ENCODE measurements around the gene ACKR1. TPM values are rescaled to one million over a fixed set of nuclear protein-coding genes. Genes with fewer than 3 reads are reported as not detected.

ACKR1 gene
- total RNA-seq, 1 donor = not detected

DNA sequence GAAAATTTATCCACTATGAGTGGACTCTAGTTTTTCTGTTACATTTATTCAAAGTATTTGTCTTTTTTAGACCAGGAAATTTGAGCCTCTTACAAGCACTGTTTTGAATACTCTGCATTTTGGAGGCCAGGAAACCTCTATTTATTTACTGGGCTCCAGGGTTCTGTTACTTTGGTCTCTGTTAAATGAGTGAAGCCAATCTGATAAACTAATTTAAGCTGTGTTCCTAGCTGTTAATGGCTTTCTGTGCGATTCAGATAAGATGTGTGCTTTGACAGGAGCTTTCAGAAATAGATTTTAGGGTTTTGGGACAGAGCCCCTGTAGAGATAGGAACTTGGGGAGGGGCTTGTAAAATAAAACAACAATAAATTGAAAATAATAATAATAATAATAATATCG is 23.9 kb downstream of the ACKR1 start:
- Histone ChIP-seq H3K27me3 (ENCODE audit: insufficient read depth, low read length) (no peaks in the 10 kb centered on the region), H3K4me3 (ENCODE audit: low read length) (no peak overlapping the region)

DNA sequence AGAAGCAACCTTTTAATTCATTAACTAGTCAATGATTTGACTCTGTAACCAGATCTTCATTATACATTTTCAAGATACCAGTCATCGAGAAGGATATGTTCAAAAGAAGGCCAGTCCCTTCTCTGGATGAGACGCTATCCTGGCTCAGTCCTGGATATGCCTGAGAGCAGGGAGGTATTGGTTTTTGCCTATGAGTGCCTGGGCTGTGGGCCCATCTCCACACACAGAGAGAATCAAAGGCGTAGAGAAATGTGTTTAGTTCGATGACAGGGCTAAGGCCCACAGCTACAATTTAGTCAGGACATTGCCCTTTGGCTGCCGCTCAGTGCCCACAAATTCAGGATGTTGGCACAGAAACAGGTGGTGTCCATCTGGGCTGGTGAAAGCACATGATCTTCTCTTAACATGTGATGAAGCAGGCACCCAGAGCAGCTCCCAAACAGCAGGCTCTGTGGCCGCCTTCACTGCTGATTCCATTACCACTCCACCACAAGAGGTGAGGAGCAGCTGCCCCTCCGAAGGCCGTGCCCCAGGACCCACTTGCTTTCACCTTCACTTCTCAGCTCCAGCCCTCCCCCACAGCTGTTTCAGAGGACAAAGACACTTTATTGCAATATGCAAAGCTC is 24.7 kb downstream of the ACKR1 start:
- H3K9me3 ChIP-seq (ENCODE audit: low read depth, low read length) = no peaks in the 10 kb centered on the region
- no peaks in the 10 kb centered on the region for H3K27me3 ChIP-seq (ENCODE audit: insufficient read depth, low read length)
- H3K4me1 ChIP-seq (ENCODE audit: insufficient read depth, low read length) = no peaks in the 10 kb centered on the region
- no peak overlapping the region for H3K4me3 ChIP-seq (ENCODE audit: low read length)

More for the DNA sequence above, 23.9 kb downstream of the ACKR1 start:
- H3K9me3 ChIP-seq (ENCODE audit: low read depth, low read length) = no peaks in the 10 kb centered on the region
- H3K4me1 ChIP-seq (ENCODE audit: insufficient read depth, low read length) = no peaks in the 10 kb centered on the region

DNA sequence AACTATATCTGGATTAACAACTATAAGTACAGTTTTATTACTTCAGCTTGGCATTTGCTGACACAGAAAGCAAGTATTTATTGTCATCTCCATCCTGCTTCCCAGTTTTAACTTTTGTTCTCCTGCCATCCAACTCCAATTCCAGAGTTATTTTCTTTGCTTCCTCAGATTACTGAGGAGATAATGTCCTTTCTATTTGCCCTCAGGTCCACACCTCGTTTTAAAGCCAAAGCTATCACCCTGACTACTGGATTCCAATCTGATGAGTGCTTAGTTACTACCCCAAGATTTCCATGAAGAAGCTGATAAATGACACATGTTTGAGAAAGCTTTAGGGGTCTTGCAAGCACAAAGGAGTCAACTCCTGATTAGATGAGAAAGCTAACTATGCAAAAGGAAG is 25.2 kb downstream of the ACKR1 start:
- Histone ChIP-seq H3K27me3 (ENCODE audit: insufficient read depth, low read length) (no peaks in the 10 kb centered on the region), H3K9me3 (ENCODE audit: low read depth, low read length) (no peaks in the 10 kb centered on the region), H3K4me3 (ENCODE audit: low read length) (no peak overlapping the region), H3K4me1 (ENCODE audit: insufficient read depth, low read length) (no peaks in the 10 kb centered on the region)

DNA sequence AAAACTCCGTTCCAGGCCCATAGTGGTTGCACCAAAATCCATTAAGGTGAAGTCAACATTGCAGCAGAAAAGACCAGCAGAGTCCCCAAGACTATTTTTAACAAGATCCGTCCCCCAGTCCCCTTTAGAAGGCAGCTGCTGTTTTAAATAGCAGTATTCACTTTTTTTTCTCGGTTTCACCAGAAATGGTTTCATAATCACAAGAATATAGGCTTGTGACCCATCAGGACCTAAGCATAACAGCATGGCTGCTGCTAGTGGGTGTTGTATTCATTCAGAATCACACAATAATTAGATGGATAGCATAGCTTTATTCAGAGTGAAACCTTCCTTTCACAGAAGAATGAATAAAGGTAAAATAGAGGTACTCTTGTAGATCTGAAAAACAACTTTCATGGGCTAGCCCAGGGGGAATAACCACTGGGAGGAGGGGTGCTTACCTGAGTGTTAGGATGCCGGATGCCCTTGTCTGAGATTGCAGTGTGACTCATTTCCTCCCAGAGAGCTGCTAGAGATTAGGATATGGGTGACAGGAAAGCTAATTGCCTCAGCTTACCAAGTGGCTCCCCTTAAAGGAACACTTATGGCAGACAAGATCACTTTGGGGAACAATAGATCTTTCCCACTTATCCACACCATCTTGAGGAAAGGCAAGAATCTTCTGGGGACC is 35.0 kb downstream of the ACKR1 start:
- Histone ChIP-seq H3K27me3 (ENCODE audit: insufficient read depth, low read length) (peaks cover 5% of the 10 kb centered on the region), H3K4me1 (ENCODE audit: insufficient read depth, low read length) (no peaks in the 10 kb centered on the region), H3K4me3 (ENCODE audit: low read length) (no peak overlapping the region), H3K9me3 (ENCODE audit: low read depth, low read length) (peaks cover under 1% of the 10 kb centered on the region)

DNA sequence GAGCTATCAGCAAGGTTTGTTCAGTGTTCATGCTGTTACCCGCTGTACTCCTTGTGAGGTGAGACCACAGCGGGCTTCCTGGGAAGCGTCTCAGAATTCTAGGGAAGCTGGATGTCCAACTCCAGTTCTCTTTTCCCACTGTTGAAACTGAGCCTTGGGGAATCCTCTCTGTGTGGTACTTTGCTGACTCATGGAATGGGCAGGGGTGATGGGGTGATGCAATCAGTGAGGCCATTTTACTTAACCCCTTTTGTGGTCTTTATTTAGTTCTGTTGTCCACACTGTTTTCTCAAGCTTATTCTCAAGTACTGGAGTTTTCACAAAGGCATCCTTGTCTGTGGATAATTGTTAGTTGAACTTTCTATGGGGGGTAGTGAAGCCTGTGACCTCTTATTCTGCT is 42.6 kb downstream of the ACKR1 start:
- H3K27me3 ChIP-seq (ENCODE audit: insufficient read depth, low read length) = peaks cover 13% of the 10 kb centered on the region
- H3K9me3 ChIP-seq (ENCODE audit: low read depth, low read length) = peaks cover 21% of the 10 kb centered on the region
- no peaks in the 10 kb centered on the region for H3K4me1 ChIP-seq (ENCODE audit: insufficient read depth, low read length)
- no peak overlapping the region for H3K4me3 ChIP-seq (ENCODE audit: low read length)

DNA sequence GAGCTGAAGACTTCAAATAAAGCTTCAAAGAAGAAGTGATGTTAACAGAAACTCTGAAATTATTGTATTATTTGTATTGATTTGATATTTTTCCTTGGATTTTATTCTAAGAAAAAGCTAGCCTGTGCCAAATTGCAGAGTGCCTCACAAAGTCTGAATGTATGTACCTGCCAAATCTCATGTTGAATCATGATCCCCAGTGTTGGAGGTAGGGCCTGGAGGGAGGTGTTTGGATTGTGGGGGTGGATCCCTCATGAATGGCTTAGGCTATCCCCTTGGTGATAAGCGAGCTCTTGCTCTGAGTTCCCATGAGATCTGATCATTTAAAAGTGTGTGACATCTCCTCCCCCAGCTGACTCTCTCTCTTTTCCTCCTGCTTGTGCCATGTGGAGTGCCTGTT is 43.6 kb downstream of the ACKR1 start:
- H3K9me3 ChIP-seq (ENCODE audit: low read depth, low read length) = peaks cover 21% of the 10 kb centered on the region
- no peaks in the 10 kb centered on the region for H3K4me1 ChIP-seq (ENCODE audit: insufficient read depth, low read length)
- no peak overlapping the region for H3K4me3 ChIP-seq (ENCODE audit: low read length)
- H3K27me3 ChIP-seq (ENCODE audit: insufficient read depth, low read length) = peaks cover 13% of the 10 kb centered on the region

DNA sequence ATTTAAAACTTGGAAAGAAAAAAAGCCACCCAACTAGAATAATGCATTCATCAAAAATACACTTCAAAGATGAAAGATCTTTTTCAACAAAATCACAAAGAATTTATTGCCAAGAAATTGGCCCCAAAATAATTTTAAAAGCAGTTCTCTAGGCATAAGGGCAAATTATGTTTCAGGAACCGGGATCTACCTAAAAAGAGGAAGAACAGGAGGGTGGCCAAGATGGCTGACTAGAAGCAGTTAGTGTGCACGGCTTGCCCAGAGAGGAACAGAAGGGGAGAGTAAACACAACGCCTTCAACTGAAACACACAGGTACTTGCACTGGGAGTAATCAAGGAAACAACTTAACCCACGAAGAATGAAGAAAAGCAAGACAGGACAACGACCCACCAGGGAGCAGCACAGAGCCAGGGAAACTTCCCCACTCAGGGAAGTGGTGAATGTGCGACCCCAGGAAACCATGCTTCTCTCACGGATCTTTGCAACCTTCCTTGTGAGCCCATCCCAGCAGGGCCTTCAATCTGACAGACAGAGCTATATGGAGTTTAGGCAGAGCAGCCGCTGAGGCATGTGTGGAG is 46.1 kb downstream of the ACKR1 start:
- no peak overlapping the region for H3K4me3 ChIP-seq (ENCODE audit: low read length)

More for the DNA sequence above, 46.1 kb downstream of the ACKR1 start:
- peaks cover 10% of the 10 kb centered on the region for H3K9me3 ChIP-seq (ENCODE audit: low read depth, low read length)
- H3K4me1 ChIP-seq (ENCODE audit: insufficient read depth, low read length) = no peaks in the 10 kb centered on the region
- H3K27me3 ChIP-seq (ENCODE audit: insufficient read depth, low read length) = peaks cover 8% of the 10 kb centered on the region

Other genes with a start within 250 kb of the ACKR1 start
- gene IFI16, start 195.0 kb upstream of the ACKR1 start, total RNA-seq = 37.3 TPM
- 2.1 TPM for gene AIM2, start 128.1 kb upstream of the ACKR1 start, total RNA-seq
- 0.10 TPM for gene CADM3, start 33.3 kb upstream of the ACKR1 start, total RNA-seq
- gene FCER1A, start 97.5 kb downstream of the ACKR1 start, total RNA-seq = 16.5 TPM
- gene OR10J4, start 227.3 kb downstream of the ACKR1 start, total RNA-seq = not detected
- gene OR10J1, start 234.8 kb downstream of the ACKR1 start, total RNA-seq = not detected